NCI-H2171 treated with DMSO at 0.1 percent for 48 hours (cell line): ENCODE measurements around the gene MINDY4B.

ENCODE experiments used
- DNase-seq: peaks from one replicate; lab custom pipeline; 2025; lab: John Stamatoyannopoulos, UW

MINDY4B gene

DNA sequence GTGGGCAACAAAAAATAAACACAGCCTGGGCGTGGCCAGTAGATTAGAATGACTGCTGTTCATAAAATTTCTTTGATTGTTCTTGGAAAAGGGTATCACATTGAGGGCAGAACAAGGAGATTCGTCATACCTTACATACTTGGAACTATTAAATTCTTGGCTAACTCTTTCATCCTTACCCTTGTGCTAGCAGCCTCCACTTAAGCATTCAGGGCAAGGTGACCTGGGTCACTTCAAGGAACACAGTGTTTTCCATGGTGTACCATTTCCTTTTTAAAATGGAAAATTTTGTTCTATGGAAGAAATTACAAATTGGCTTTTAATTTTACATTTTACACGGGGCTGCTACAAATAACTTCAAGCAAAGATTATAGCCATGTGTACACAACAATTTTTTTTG, 60.8 kb downstream of the MINDY4B start:
- no peak for DNase-seq

DNA sequence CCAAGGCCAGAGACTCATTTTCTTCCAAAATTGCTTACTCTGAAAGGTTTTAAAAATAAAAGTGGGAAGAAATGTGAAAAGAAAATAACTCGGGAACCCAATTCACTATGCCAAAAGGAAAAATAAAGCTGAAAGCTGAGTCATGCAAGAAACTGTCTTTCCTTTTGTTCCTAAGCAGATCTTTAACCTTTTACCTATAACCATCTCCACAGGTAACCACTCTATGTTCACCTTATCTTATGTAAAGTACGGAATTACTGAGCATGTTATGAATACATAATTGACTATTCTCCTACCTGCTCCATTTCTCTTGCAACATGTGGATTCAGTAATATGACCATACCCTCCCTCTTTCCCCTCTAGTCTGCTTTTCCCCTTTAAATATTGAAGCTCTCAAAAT, 62.0 kb downstream of the MINDY4B start:
- no peak for DNase-seq

DNA sequence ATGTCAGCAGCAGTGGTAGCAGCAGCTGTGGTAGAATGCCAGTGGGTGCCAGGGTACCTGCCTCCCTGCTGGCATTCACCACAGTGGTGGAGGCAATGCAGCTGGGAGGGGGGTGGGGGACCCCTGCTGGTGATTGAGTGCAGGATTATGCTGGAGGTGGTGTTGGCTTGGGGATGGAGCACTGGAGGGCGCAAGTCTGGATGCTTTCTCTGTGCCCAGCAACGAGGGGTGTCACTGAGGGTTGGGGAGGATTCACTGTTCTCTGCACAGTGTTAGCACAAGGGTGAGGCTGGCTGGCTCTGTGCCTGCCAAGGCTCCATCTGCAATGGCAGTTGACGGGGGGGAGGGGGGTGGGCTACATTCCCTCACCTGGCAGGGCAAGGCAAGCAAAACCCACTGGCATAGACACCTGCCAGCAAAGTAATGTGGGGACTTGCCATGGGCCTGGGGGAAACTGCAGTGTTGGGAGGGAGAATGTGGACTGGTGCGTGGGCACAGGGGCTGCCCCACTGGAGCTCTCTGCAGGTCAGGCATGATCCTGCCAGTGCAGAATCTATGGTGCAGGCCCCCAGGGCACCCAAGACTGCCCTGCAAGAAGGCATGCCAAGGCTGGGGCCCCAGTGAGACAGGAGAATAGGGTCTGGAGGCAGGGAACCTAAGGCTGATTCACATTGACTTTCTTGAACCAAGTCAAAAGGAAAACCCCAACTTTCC, 64.3 kb downstream of the MINDY4B start:
- DNase-seq, result no peak

DNA sequence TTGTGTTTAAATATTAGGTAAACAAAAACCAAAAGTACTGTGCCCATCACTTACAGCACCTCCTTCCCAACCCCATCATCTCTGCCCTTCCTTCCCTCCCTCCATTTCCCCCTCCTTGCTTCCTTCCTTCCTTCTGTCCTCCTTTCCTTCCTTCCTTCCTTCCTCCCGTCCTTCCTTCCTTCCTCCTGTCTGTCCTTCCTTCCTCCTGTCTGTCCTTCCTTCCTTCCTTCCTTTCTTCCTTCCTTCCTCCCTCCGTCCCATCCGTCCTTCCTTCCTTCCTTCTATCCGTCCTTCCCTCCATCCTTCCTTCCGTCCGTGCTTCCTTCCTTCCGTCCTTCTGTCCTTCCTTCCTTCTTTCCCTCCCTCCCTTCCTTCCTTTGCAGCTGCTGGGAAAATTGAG, 74.5 kb downstream of the MINDY4B start:
- no peak for DNase-seq

DNA sequence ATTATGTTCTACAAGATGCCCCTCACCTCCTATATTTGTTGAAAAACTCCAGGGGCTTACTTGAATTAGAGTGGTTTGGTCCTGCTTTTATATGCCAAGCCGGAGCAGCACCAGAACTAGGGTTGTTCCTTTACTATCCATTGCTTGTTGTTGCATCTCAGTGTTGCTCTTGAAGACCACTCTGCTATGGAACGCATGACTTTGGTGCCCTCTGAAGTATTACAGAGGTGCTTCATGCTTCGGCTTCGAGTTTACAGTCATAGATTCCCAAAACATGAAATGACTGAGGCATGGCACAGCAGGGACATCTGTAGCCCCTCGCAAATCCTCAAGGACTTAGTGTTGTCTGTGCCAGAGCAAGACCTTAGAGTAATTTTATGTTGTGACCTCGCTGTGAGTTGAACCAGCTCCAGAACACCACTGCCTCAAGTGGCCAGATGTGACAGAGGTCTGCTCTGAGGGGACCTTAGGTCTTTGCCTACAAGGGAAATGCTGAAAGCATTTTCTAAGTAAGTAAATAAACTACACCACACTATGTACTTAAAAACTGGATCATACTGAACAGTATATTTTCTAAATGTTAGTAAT, 75.1 kb downstream of the MINDY4B start:
- no peak for DNase-seq

DNA sequence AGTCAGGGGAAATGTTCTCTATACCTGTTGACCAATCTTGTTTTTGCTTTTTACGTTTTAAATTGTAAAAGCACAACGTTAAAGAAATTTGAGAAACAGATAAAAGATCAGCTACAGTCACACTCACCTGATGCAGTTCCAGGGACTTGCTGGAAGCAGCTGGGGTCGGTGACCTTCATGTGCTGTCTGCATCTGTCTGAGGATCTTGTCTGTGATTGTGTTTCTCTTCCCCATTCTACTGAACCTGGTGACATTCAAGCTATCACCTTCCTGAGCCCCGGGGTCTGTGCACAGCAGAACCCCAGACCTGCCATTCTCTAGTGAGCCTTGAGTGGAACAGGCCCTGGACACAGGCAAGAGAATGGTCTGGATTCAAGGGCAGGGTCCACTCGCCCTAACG, 75.8 kb downstream of the MINDY4B start:
- no peak for DNase-seq

DNA sequence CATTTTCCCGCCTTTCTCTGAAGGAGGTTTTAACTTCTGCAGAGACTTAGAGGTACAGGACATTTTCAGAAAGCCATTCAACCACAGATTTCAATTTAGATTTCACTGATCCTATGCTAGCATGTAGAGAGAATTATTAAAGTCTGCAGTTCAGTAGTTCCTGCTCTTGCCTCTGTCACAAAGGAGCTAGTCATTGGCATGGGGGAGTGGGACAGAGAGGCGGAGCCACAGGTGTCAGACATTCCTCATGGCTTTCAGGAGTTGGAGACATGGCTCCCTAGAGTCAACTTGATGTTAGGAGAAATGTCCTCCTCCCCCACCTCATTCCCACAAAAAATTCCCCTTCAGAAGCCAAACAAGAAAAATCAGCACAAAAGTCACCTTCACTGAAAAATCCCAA, 76.2 kb downstream of the MINDY4B start:
- DNase-seq, result no peak

DNA sequence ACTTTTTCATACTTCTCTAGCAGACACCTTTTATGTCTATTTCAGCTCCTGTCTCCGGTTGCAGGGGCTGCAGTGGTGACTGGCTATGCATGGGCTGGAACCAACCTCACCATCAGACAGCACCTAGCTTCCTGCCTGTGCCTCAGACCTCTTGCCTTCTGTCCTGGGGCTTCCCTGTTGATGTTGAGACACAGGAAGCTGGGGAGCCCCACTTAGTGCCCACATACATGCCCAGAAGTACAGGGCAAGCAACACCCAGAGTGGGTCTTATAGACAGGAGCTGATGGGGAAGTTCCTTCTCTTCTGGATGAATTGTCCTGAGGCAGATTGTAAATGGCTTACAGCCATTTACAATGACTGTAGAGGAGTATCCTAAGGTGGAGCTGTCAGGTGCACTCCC, 77.0 kb downstream of the MINDY4B start:
- DNase-seq, result no peak

DNA sequence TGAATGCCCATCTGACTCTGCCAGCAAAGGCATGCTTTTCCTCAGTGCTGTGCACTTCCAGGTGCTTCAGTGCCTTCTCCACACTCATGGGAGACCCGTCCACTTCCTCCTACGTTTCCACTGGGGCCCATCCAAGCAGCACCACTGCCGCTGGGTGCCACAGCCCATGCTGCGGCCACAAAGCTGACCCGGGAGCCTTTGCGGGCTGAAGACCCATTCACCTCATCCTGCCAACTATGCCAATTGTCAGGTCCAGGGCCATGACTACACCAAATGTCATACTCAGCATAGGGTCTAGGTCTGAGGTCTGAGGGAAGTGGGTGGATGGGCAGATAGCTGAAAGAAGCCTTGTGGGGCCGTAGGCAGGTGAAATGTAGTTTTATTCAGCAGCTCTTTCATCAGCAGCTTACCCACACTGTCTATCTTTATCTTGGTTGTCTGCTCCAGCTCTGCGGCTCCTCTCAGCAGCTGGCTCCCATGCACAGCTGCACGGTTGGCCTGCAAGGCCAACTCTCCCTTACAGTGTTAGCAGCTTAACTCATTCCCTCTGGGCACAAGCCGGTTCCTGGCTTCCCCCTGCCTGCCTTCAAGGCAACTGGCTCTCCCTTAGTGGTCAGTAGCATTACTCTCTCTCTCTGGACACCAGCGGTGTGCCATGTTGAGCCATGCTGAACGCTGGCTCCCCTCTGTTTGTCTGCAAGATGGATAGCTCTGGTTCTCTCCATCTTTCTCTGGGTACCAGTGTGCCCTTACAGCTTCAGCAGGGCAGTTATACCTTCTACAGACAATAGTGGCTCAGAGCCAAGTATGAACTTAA, 78.6 kb downstream of the MINDY4B start:
- no peak for DNase-seq

DNA sequence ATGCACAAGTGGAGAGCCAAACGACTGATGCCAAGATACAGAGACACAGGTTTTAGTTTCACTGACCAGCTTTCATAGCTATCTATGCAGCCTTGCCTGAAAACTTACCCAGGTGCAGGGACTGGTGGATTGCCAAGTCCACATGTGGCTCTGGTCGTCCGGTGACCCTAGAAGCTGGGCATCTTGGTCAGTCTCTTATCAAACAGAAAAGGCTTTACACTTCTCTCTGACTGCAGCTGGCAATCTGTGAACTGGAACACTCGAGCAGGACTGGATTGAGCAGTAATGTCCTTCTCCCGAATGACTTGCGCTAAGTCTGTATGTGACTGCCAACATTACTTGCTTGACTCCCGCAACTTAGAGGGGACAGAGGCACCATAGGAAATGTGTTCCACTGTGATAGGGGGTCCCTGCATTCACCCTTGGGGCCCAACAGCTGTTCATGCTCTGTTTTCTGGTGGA, 79.3 kb downstream of the MINDY4B start:
- no peak for DNase-seq

DNA sequence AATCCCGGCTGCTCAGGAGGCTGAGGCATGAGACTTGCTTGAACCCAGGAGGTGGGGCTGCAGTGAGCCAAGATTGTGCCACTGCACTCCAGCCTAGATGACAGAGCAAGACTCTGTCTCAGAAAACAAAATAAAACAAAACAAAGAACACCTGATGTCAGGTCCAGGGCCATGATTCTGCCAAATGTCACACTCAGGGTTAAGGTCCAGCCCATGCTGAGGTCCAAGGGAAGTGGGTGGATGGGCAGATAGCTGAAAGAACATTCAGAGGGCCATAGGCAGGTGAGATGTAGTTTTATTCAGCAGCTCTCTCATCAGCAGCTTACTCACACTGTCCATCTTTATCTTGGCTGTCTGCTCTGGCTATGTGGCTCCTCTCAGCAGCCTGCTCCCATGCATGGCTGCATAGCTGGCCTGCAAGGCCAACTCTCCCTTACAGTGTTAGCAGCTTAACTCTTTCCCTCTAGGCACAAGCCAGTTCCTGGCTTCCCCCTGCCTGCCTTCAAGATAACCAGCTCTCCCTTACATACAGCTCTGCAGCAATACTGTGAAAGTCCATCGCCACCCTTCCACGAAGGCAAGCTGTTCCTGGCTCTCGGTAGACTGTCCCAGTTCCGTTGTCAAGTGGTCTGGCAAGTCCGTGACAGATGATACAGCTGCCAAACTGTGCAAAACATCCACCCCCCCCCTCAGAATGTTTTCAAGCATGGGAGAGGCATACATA, 79.9 kb downstream of the MINDY4B start:
- DNase-seq, result no peak

DNA sequence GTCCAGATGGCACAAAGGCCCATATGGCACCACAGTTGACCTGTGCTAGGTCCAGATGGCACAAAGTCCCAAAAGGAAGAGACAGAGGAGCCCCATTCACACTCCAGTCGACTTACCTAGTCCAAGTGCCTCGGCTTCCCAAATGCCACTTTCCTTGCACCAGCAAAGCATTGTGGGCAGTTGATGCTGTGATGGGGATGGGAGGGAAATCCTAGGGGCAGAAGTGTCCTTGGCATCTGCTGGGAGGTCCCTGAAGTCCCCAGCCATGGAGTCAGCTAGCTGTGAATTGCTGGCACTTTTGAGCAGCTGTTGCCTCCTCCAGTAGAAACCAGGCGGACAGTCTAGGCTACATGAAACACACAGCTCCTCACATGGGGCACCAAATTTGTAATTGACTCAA, 82.0 kb downstream of the MINDY4B start:
- DNase-seq, result no peak

DNA sequence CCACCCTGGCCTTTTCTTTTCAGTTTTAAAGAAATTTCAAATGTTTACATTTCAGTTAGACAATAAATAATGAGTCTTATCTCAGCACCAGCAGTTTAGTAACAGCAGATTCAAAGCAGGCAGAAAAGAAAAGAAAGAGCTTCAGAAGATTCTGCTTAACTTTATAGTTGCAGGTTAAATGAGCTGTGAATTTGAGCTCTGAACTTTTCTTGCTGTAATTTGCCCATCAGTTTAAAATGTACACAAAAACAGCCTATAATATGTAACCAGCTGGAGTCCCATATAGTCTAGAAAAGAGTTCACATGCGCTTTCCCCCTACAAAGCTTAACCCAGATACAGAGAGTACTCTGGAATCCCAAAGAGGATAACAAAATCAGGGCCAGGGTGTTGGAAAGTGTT, 82.6 kb downstream of the MINDY4B start:
- no peak for DNase-seq
